AG04450 (cell line): ENCODE results near the gene VPS25. TPM values are rescaled to one million over a fixed set of nuclear protein-coding genes. Genes with fewer than 3 reads are reported as not detected.

ENCODE experiments used
- CTCF ChIA-PET: fragments of 300-600, 350-600 bp; formaldehyde crosslinking; extraction: SDS; loops from one replicate; lab custom pipeline; 2022; ENCODE audit warnings: antibody characterized with exemption, inconsistent platforms; lab: Charles Lee
- POLR2A ChIA-PET: fragments of 350-600 bp; formaldehyde crosslinking; extraction: SDS; loops from one replicate; lab custom pipeline; 2021; ENCODE audit warnings: antibody characterized with exemption, inconsistent platforms; lab: Yijun Ruan, JAX
- DNase-seq: peaks from one replicate; pipeline ENCODE4 v3.0.0-alpha.2; 2011; ENCODE audit warnings: low read depth, low spot score
- H3K27ac ChIP-seq: one replicate; pipeline ENCODE4 v1.5.1; 2012; ENCODE audit warnings: low read depth, low read length, control low read depth
- H3K27me3 ChIP-seq: one replicate; pipeline ENCODE4 v1.6.0; 2012; ENCODE audit warnings: low read length; ENCODE audit not compliant: control insufficient read depth, insufficient read depth
- H3K4me3 ChIP-seq: 2 replicates; pipeline ENCODE4 v1.5.1; 2011; ENCODE audit warnings: mild to moderate bottlenecking, low read depth, low read length, control low read depth
- H3K9me3 ChIP-seq: 2 replicates; pipeline ENCODE4 v1.5.1; 2012; ENCODE audit warnings: low read length; ENCODE audit not compliant: control insufficient read depth, insufficient read depth
- polyA plus RNA-seq: library from polyadenylated mRNA; depleted of rRNA; stranded (reverse); fragments of >200 nt; gene quantifications from 2 replicates; pipeline ENCODE4 v1.2.3, GENCODE V29; 2011; rRNA removed
- small RNA-seq: library from RNA; depleted of rRNA; stranded (forward); fragments of <200 nt; gene quantifications from one replicate; pipeline ENCODE3, GENCODE V24; 2012; ENCODE audit warnings: low read depth; ENCODE audit not compliant: insufficient read length
- TF ChIP-seq, protein P1 (sequence below): IDR thresholded peaks from 2 replicates; pipeline ENCODE4 v1.5.1; 2011; ENCODE audit warnings: low read depth, low read length, control low read depth, inconsistent platforms

VPS25 gene
- polyA plus RNA-seq, 1 experiment: 94.0 TPM

DNA sequence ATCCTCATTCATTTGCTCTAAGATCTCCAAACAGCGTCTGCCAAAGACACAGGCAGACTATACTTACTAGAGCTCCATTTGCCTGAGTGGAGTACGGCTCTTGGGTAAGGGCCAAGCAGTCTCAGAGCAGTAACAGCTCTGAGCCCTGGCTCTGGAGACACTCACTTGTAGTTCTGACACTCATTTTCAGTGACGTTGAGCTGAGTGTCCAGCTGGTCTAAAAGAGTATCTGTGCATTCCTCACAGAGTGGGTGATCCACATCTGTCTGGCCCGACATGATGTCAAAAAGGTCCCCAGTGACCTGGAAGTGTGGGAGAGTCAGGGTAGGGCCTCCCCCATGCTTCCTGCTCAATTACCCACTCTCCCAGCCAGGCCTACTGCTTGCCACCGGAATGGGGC lies 45.1 kb downstream of the VPS25 start:
- Histone ChIP-seq H3K9me3 (no peaks in the 10 kb centered on the region), H3K27ac (no peak overlapping the region), H3K27me3 (no peaks in the 10 kb centered on the region), H3K4me3 (no peak overlapping the region)
- DNase-seq: no peak
- TF ChIP-seq, protein P1, sequence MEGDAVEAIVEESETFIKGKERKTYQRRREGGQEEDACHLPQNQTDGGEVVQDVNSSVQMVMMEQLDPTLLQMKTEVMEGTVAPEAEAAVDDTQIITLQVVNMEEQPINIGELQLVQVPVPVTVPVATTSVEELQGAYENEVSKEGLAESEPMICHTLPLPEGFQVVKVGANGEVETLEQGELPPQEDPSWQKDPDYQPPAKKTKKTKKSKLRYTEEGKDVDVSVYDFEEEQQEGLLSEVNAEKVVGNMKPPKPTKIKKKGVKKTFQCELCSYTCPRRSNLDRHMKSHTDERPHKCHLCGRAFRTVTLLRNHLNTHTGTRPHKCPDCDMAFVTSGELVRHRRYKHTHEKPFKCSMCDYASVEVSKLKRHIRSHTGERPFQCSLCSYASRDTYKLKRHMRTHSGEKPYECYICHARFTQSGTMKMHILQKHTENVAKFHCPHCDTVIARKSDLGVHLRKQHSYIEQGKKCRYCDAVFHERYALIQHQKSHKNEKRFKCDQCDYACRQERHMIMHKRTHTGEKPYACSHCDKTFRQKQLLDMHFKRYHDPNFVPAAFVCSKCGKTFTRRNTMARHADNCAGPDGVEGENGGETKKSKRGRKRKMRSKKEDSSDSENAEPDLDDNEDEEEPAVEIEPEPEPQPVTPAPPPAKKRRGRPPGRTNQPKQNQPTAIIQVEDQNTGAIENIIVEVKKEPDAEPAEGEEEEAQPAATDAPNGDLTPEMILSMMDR: no peak
- ChIA-PET CTCF (interaction anchor here (1.0 to 3.4 kb wide), 8 partner anchors 9 to 120 kb away, joined by 3 to 15 read pairs (median 4); partner anchors contain the start of genes CNTD1, COA3 and PSME3), POLR2A (interaction anchor here (1.3 kb wide), 1 partner anchor 45 kb away, joined by 3 read pairs; the partner anchor contains the start of gene VPS25)

- Histone ChIP-seq H3K27me3 (no peaks in the 10 kb centered on the region), H3K27ac (no peak overlapping the region), H3K4me3 (no peak overlapping the region), H3K9me3 (no peaks in the 10 kb centered on the region)
- TF ChIP-seq, protein P1: peak; percentile 76
- CTCF ChIA-PET: interaction anchor here (0.6 to 3.4 kb wide), 18 partner anchors 8 to 178 kb away, joined by 3 to 15 read pairs (median 4); no protein-coding TSS in a partner anchor
- POLR2A ChIA-PET: no interaction called here
- no peak for DNase-seq
These were observed 46.8 kb downstream of the VPS25 start for GRCh38 chr17:42819939-42820535.

DNA sequence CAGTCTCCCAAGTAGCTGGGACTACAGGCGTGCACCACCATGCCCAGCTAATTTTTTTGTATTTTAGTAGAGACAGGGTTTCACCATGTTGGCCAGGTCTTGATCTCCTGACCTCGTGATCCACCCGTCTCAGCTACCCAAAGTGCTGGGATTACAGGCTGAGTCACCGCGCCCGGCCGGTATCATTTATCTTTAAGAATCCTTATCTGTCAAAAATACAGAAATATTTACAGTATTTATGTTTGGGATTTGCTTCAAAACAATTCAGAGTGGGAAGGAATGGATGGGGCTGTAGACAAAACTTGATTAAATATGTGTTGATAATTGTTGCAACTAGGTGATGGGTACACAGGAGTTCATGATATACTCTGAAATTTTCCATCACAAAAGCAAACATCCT lies 47.9 kb downstream of the VPS25 start:
- no peak overlapping the region for H3K27ac ChIP-seq
- no peak for DNase-seq
- CTCF ChIA-PET: interaction anchor here (0.8 to 1.7 kb wide), 8 partner anchors 11 to 243 kb away, joined by 3 to 10 read pairs (median 4); no protein-coding TSS in a partner anchor
- no peaks in the 10 kb centered on the region for H3K9me3 ChIP-seq
- H3K27me3 ChIP-seq: no peaks in the 10 kb centered on the region
- no peak overlapping the region for H3K4me3 ChIP-seq
- POLR2A ChIA-PET: interaction anchor here (1.2 kb wide), 1 partner anchor 12 kb away, joined by 3 read pairs; no protein-coding TSS in a partner anchor
- TF ChIP-seq, protein P1: no peak

DNA sequence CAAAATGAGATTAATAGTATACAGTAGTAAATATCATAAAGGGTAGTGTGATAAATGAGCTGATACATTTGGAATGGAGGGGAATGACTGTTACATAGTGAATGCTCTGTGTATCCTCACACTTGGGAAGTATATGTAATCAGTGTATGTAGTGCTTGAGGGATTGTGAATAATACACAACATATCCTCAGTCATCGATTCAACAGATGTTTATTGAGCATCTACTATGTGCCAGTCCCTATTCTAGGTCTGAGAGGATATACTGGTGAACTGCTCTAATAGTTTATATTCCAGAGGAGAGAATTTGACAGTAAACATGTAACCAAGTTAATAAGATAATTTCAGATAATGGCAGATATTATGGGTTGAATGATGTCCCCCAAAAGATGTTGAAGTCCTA lies 54.2 kb downstream of the VPS25 start:
- no peaks in the 10 kb centered on the region for H3K9me3 ChIP-seq
- H3K27ac ChIP-seq: no peak overlapping the region
- no peak overlapping the region for H3K4me3 ChIP-seq
- ChIA-PET POLR2A (no interaction called here), CTCF (no interaction called here)
- TF ChIP-seq, protein P1: no peak
- DNase-seq: no peak
- H3K27me3 ChIP-seq: no peaks in the 10 kb centered on the region

Small RNA genes within 50 kb of the gene (small RNA-seq; reads per million reads assigned to genes)
- not detected for gene HMGN2P15
- gene MIR6781: not detected

Other genes starting within 250 kb of the VPS25 start
- 11.9 and 17.2 TPM in 2 replicates for gene NAGLU, start 237.2 kb upstream of the VPS25 start, polyA plus RNA-seq
- 0.87 and 1.4 TPM in 2 replicates for gene HSD17B1, start 220.5 kb upstream of the VPS25 start, polyA plus RNA-seq
- 29.4 and 36.8 TPM in 2 replicates for gene COASY, start 211.3 kb upstream of the VPS25 start, polyA plus RNA-seq
- 35.4 and 38.2 TPM in 2 replicates for gene MLX, start 206.3 kb upstream of the VPS25 start, polyA plus RNA-seq
- gene PSMC3IP, start 195.7 kb upstream of the VPS25 start, polyA plus RNA-seq: 3.0 and 5.1 TPM in 2 replicates
- 27.5 and 32.7 TPM in 2 replicates for gene RETREG3, start 164.1 kb upstream of the VPS25 start, polyA plus RNA-seq
- gene TUBG1, start 163.8 kb upstream of the VPS25 start, polyA plus RNA-seq: 28.4 and 36.3 TPM in 2 replicates
- gene TUBG2, start 114.2 kb upstream of the VPS25 start, polyA plus RNA-seq: 7.8 and 9.9 TPM in 2 replicates
- gene PLEKHH3, start 96.5 kb upstream of the VPS25 start, polyA plus RNA-seq: 3.6 and 4.3 TPM in 2 replicates
- gene CCR10, start 91.6 kb upstream of the VPS25 start, polyA plus RNA-seq: 0.45 and 0.76 TPM in 2 replicates
- gene CNTNAP1, start 90.9 kb upstream of the VPS25 start, polyA plus RNA-seq: 53.7 and 62.9 TPM in 2 replicates
- gene EZH1, start 28.4 kb upstream of the VPS25 start, polyA plus RNA-seq: 18.8 and 26.3 TPM in 2 replicates
- 1.4 and 1.7 TPM in 2 replicates for gene RAMP2, start 12.2 kb upstream of the VPS25 start, polyA plus RNA-seq
- 2.3 and 2.7 TPM in 2 replicates for gene WNK4, start 7.2 kb downstream of the VPS25 start, polyA plus RNA-seq
- 86.7 and 96.3 TPM in 2 replicates for gene COA3, start 25.3 kb downstream of the VPS25 start, polyA plus RNA-seq
- gene CNTD1, start 25.4 kb downstream of the VPS25 start, polyA plus RNA-seq: 0.09 and 0.14 TPM in 2 replicates
- gene BECN1, start 50.8 kb downstream of the VPS25 start, polyA plus RNA-seq: 106 and 107 TPM in 2 replicates
- gene PSME3, start 59.9 kb downstream of the VPS25 start, polyA plus RNA-seq: 111 and 129 TPM in 2 replicates
- gene AOC2, start 71.1 kb downstream of the VPS25 start, polyA plus RNA-seq: 0.16 and 0.33 TPM in 2 replicates
- gene AOC3, start 77.8 kb downstream of the VPS25 start, polyA plus RNA-seq: 0.10 and 0.12 TPM in 2 replicates
- gene G6PC1, start 127.3 kb downstream of the VPS25 start, polyA plus RNA-seq: not detected in 2 replicates
- 39.7 and 39.8 TPM in 2 replicates for gene AARSD1, start 191.0 kb downstream of the VPS25 start, polyA plus RNA-seq
- gene PTGES3L, start 206.6 kb downstream of the VPS25 start, polyA plus RNA-seq: 1.8 and 1.9 TPM in 2 replicates
- gene RUNDC1, start 207.1 kb downstream of the VPS25 start, polyA plus RNA-seq: 8.7 and 9.4 TPM in 2 replicates
- 4,202 and 4,485 TPM in 2 replicates for gene RPL27, start 225.0 kb downstream of the VPS25 start, polyA plus RNA-seq
- gene IFI35, start 233.3 kb downstream of the VPS25 start, polyA plus RNA-seq: 24.1 and 25.7 TPM in 2 replicates
- 228 and 236 TPM in 2 replicates for gene VAT1, start 248.9 kb downstream of the VPS25 start, polyA plus RNA-seq